HG02973 (cell line): ENCODE measurements around the gene TNNT2.

Source experiments
- ATAC-seq: cut with Tn5 transposase; IDR thresholded peaks from one replicate; pipeline ENCODE4 v1.9.1; 2021; ENCODE audit warnings: moderate library complexity; ENCODE audit not compliant: unreplicated experiment

The TNNT2 gene

DNA sequence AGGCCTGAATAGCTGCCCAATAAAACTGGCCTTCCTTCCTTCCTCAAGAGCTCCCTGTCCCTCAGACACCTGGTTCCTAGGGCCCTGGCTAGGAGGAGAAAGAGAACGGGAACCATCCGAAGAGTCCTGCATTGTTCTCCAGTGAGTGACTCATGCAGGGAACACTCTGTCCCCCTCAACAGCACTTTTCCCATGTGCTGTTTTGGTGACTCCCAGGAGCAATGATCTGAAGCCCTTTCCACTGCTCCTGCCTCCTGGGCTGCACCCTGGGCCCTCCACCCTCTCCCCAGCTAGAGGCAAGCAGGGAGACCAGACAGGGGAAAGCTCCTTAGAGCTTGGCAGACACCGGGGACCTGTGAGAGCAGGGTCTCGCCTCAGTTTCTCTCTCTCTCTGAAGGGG is 18.9 kb downstream of the TNNT2 start:
- no peak for ATAC-seq

DNA sequence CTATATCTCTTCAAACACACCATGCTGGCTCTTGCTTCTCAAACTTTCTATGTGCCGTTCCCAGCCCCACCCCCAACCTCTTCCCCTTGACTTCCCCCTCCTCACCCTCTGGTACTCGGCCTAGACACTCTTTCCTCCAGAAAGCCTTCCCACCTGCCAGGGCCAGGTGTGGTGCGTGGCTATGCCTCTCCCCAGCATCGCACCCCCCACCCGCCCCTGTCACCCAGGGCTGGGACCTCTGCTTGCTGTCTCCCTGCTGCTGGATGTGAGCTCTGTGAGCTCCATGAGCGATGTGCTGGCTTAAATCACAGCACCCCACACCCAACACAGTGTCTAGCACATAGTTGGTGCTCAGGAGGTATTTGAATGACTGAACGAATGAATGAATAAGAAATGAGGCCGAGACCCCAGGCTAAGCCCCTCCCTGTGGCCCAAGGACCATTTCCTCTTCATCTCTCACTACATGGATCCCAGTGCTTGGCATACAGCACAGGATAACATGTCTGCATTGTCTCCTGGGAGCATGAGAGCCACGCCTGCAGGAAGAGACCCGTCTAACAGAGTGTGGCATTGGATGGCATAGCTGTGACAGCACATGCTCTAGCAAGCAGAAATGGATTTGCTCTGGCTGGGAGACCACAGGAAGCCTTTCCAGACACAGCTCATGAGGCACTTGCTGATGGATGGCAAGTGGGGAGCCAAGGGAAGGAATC is 19.7 kb downstream of the TNNT2 start:
- ATAC-seq = no peak

DNA sequence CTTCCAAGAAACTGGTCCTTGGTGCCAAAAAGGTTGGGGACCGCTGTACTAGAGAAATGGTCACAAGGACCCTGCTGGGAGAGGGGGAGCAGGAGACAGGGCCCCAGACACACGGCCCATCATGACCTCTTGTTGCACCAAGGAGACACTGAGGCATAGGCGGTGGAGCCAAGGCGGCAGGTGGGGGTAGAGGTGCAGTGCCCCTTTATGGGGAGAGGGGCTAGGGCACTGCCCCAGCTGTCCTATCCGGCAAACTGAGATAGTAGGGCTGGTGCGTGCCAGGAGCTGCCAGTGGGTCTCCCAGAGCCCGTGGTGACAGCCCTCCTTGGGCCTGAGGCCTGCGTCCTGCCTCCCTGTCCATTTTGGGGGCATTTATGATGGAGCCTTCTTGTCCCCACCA is 20.3 kb downstream of the TNNT2 start:
- ATAC-seq = no peak

DNA sequence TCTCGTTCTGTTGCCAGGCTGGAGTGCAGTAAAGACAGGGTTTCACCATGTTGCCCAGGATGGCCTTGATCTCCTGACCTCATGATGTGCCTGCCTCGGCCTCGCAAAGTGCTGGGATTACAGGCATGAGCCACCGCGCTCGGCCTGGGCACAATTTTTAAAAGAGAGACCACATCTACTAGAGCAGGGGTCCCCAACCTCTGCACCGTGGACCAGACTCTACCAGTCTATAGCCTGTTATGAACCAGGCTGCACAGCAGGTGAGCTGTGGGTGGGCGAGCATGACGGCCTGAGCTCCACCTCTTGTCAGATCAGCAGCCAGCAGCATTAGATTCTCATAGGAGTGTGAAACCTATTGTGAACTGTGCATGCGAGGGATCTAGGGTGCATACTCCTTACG is 20.8 kb downstream of the TNNT2 start:
- ATAC-seq = no peak

DNA sequence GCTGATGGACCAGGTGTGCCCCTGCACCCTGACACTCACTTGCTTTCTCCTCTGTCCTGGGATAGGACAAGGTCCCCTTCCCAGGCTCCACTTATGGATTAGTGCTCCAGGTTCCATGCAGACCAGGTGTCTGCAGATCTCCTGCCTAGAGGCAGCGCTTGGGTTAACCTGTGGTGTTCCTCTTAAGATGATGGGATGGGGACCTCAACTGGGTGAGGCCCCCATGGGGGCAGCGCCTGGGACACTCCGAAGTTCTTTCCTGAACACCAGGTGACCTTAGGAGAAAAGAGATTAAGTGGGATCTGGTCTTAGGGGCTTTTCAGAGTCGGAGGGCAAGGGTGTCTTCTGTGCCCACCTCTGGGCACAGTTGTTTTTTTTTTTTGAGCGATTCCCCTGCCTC is 21.2 kb downstream of the TNNT2 start:
- no peak for ATAC-seq

DNA sequence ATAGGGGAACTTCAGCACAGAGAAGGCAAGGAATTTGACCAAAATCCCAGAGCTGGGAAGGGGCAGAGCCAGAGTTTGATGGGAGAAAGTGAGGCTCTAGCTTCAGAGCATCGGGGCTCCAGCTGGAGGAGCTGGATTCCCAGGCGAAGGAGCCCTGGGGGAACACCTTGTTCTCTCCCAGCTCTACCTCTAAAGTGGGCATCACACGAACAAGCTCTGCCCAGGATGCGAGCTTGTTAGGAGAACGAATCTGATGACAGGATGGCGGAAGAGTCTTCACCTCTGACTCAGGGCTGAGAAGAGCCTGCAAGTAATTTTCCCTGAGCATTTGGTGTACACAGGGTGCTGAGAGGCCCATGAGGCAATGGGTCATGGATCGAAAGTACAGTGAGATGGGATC is 22.0 kb downstream of the TNNT2 start:
- ATAC-seq = no peak

DNA sequence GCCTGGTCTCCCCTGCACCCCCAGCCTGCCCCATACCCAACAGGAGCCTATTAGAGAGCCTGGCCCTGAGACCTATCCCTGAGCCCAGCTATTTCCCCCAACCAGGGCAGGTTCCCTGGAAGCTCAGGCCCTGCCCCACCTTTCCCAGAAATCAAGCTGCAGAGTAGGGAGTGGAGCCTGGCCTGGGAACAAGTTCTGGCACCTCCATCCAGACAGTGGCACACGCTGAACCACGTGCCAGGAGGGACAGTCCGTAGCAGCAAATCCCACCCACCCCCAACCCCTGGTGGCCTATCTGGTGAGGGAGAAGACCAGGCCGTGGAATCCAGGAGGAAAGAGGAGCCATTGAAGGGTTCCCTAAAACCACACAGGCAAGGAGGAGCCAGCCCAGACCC is 22.6 kb downstream of the TNNT2 start:
- no peak for ATAC-seq

DNA sequence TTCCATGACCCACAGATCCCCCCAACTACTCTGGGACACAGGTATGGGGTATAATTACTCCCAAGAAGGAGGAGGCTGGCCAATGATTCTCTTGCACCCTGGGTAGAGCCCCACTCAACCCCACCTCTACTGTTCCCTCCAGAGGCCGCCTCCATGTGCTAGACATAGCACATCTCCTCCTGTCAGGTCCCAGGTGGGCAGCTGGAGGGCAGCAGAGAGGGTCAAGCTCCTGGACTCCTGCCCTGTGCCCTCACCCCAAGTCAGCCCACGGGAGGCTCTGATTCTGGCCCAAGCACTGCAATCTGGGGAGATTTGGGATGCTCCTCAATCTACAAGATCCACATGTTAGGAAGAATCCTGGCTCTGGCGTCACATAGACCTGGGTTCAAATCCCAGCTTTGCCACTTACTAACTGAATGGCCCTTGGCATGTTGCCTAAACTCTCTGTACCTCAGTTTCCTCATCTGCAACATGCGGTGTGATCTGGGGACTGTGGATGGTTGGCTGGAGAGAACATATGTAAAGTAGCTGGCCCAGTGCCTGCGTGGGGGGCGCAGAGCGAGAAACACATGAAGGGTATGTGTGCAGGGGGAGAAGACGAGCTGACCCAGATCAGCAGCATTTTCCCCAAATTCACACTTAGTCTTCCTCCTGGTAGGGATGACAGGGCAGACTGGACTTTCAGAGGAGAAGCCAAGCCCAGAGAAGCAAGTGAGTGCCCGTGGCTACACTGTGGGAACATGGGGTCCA is 23.2 kb downstream of the TNNT2 start:
- ATAC-seq = no peak

DNA sequence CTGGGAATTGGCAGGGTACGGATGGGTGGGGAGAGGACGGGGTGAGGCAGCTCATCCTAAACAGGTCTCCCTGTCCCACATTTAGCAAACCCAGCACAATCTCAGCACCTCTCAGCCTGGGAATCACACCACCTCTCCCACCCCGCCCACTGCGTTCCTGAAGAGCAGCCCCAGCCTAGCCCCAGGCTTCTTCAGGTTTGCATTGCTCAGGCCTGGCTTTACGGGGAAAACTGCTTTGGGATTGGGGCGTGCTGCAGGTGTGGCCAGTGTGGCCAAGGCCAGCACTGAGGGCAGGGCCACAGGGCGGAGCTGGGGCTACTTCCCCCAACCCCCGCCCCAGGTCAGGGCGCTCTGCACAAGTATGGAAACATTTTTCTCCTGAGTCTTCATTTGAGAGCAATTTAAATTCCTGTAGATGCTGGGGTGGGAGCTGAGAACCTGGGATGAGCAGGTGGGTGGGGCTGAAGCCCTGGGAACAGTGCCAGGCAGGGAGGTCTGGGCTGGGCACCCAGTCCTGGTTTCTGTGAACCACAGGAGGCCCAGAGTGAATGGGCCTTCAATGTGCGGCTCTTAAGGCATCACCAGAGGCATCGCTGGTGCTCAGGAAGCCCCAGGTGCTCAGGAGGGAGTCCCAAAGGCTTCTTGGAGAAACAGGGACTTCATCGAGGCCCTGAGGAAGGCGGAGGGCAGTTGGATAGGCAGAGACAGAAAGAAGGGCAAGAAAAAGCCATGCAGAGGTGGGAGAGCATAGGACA is 24.1 kb downstream of the TNNT2 start:
- no peak for ATAC-seq

DNA sequence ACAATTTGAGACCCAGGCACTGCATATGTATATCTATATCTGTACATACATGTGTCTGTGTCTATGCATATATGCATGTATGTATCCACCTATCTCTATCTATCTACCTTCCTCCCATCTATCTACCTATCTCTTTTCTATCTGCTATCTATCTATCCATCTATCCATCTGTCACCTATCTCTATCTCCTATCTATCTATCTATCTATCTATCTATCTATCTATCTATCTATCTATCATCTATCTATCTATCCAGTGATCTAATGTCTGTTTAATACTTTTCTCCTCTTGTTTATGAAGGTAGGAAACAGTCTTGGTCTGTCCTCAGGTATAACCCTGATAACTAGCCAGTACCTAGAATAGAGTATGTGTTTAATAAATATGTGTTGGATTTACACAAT is 25.9 kb downstream of the TNNT2 start:
- ATAC-seq = no peak

DNA sequence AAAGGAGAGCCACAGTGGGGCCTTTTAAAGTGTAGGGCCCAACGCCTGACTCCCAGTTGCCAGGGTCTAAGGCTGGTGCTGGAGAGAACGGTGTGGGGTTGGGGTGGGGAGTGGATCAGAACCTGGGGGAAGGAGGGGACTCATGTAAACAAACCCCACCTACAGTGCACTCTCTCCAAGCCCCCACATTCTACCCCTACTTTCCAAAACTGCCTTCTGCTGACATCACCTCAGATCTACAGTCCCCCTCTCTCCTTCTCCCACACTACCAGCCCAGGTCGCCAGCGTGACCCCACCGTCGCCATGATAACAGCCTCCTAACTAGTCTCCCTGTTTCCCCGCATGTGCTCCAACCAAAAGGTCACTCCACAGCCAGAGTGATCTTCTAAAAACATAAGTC is 26.6 kb downstream of the TNNT2 start:
- ATAC-seq = no peak

DNA sequence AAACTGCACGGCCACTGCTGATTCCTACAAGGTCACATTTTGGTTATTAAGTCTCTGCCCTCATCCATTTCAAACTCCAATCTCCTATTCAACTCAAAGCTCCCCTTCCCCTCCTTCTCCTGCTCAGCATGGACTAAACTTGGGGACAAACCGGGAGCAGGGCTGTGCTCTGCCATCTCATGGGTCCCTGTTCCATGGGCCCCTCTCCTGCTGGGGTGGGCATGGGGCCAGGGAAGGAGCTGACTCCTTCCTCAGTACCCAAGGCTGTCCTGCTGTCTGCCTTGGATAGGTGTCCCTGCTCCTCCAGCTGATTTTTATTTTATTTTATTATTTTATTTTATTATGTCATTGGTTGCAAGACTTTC is 27.1 kb downstream of the TNNT2 start:
- ATAC-seq = no peak

DNA sequence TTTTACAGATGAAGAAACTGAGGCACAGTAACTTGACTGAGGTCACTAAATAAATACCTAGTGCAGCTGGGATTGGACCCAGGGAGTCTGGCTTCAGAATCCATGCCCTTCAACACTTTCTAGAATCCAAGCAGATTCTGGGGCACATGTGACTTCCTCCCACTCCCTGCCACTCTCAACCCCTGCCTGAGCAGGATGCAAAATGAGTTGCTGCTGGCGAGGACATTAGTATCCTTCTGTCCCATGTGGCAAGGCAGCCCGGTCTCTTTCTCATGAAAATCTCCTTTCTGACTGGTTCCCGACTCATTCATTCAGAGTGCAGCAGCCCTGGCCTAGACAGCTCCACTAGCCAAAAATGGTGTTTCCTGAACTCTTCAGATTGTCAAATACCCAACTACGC is 28.4 kb downstream of the TNNT2 start:
- no peak for ATAC-seq

DNA sequence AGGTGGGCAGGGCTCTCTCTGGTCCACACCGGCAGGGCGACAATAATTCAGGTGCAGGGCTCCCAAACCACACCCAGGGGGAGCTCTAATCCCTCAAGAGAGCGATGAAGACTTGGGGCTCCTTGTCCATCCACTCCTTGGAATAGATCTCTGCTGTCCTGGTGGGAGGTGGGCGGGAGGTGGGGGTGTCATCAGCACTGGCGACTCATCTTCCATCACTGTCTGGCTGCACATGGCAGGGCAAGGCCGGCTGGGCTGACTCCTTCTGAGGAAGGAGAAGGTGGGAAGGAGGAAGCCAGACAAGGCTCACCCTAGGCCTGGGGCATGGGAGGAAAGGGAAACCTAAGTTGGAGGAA is 29.3 kb downstream of the TNNT2 start:
- no peak for ATAC-seq

DNA sequence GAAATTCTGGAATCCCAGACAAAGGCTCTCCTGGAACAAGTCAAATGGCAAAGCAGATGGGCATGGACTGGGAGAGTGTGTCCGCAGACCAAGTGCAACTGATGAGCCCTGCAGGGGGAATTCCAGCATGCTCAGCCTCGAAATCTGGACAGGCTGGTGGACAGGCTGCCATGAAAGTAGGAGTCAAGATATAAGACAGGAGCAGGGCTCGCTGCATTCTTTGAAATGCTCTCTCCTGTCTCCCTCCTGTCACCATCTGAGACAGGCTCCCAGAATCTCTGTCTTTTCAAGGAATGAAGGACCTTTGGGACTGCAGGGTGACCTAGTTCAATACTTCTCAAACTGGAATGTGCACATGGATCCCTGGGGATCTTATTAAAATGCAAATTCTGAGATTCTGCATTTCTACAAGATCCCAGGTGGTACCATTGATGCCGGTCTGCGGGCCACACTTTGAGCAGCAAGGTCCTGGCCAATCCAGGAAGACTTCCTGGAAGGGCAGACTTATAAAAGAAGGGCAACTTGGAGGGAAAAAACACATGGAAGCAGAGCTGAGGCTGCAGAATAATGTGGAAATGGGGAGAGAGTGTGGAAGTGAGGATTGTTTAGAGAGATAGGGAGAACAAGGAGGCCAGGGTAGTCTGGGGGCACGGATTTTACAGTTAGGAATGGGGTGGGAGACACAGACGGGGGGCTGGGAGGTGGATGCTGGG is 29.8 kb downstream of the TNNT2 start:
- ATAC-seq = no peak

DNA sequence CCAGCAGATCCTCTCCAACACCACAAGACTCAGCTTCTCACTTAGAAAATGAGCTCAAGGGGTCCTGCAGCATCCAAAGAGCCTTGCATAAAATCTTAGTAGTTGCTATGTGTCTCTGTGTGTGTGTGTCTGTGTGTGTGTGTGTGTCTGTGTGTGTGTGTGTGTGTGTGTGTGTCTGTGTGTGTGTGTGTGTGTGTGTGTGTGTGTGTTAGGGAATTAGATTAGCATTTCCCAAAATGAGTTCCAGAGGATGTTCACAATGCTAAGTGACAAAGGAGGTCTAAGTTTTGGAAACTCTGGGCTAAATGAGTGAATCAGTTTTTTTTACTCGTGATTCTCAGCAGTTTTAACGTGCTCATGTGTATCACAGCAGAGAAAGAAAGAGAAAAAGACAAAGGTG is 30.5 kb downstream of the TNNT2 start:
- ATAC-seq = no peak

DNA sequence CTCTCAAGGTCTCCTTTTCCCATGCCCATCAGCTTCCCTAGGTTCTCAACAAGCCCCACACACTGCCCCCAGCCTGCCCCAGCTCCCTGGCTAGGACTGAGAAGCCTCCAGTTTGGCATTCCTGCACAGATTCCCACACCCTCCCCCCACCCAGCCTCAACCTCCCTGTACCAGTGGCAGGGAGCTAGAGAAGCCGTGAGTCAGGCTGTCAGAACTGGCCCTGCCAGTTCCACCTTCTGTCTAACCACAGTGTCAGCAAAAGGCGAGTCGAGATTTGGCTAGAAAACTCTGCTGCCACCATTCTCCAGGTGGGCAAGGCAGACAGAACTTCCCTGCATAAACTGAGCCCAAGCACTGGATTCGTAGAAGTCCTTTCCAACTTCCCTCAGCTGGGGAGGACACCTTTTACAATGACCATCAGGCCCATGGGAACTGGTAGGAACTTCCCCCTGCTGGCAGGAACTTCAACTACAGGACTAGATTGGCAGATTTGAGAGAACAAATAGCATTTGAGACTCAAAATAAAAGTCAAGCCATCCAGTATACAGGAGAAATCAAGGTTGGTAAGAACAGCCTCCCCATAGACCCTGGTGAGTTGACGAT is 31.0 kb downstream of the TNNT2 start:
- ATAC-seq = no peak

DNA sequence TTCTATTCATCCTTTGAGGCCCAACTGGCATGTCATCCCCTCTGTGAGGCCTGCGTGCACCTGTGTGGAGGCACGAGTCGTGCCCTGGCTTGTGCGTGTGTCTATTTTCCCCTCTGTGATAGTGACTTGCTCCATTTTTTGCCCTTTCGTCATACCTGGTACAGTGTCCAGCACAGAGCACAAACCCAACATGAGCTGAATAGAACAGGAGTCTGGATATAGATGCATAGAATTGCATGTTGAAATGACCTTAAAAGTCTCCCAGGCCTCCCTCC is 32.5 kb downstream of the TNNT2 start:
- ATAC-seq = no peak

DNA sequence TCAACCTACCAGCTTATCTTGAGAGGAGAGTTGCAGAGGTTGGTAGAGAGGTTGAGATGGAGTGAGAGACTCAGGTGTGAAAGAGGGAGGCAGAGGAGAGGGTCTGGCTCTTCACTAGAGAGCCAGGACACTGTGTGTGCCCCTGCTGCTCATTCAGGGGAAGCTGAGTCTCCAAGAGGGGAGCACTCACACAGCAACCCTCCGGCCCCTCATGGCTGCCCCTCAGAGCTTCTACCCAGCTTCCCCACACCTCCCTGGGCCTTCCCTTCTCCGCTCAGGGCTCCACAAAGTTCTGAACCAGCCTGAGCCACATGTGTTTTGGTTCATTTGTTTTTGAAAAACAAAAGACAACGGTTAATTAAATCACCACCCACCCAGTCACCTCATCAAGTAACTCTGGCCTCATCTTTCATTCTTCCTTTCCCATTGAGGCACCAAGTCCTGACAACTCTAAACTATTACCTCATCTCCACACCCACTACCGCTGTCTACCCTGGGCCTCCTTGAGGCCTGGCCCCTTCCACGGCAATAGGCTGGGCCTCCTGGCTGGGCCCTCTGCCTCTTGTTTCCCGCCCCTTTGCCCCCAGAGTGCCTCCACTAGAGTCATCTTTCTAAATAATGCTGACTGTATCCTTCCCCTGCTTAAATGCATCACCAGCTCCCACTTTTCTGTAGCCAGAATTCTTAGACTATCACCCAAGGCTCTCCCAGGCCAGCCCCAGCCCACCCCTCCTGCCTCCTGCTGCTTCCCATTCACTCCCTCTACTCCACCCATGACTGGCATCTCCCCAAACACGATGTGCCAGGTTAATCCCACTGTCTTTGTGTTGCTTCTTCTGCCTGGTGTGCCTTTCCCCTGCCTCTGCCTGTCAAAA is 33.0 kb downstream of the TNNT2 start:
- no peak for ATAC-seq

DNA sequence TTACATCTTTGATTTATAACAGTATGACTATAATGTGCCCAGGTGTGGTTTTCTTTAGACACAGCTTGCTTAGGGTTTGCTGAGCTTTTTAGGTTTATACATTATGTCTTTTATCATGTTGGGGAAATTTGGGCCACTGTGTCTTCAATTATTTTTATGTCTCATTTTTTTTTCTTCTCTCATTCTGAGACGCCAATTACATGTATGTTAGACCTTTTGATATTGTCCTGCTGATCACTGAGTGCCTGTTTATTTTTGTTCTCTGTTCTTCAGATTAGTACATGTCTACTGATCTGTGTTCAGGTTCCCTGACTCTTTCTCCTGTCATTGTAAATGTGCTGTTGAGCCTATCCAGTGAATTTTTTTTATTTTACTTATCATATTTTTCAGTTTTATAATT is 36.1 kb downstream of the TNNT2 start:
- no peak for ATAC-seq
